ENCODE results near the gene TMEM163.

DNA sequence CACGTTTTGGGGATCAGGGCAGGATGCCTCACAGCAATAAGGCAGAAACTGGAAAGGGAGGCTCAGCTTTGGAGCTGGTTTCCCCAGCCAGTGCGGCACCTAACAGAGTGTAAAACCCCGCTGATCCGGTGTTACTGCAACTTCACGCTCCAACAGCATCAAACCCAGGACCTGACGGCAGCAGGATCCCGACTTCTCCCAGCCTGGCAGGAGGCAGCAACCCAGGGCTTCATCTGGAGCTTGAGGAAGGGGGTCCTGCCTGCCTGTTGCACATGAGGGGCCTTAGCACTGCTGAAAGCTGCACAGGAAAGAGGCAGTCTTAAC lies 255.1 kb downstream of the TMEM163 start:
- TF ChIP-seq SP1 (IDR thresholded peaks at IDR 0.05), result no peak
- TF ChIP-seq ARNT (IDR thresholded peaks at IDR 0.05), result no peak
- no peak for TF ChIP-seq ZNF384 (IDR thresholded peaks at IDR 0.05)
- TF ChIP-seq FOXM1 (IDR thresholded peaks at IDR 0.05; ENCODE audit: borderline replicate concordance), result no peak
- TF ChIP-seq CTBP1 (IDR thresholded peaks at IDR 0.05; ENCODE audit: borderline replicate concordance), result no peak

All from HEK293T (cell line).